ENCODE data around the gene TECR.

DNA sequence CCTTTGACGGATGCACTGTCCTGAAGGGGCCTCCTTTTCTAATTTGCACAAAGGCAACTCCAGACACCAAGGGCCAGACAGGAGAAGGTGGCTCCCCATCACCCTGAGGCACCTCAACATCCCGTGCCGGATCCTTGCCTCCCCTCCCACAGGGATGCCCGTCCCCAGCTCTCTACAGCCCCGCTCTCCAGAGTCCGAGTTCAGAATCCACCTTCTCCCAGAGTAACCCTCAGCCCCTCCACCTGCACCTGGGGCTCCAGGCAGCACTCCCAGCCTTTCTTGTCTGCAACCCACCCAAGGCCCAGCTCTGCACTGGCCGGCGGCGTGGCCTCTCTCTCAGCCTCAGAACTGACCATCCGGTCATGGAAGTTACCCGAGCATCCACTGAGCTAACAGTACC is 37.7 kb downstream of the TECR start:
- TF ChIP-seq, protein P1, sequence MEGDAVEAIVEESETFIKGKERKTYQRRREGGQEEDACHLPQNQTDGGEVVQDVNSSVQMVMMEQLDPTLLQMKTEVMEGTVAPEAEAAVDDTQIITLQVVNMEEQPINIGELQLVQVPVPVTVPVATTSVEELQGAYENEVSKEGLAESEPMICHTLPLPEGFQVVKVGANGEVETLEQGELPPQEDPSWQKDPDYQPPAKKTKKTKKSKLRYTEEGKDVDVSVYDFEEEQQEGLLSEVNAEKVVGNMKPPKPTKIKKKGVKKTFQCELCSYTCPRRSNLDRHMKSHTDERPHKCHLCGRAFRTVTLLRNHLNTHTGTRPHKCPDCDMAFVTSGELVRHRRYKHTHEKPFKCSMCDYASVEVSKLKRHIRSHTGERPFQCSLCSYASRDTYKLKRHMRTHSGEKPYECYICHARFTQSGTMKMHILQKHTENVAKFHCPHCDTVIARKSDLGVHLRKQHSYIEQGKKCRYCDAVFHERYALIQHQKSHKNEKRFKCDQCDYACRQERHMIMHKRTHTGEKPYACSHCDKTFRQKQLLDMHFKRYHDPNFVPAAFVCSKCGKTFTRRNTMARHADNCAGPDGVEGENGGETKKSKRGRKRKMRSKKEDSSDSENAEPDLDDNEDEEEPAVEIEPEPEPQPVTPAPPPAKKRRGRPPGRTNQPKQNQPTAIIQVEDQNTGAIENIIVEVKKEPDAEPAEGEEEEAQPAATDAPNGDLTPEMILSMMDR (IDR thresholded peaks at IDR 0.05 in 2 of 3, conservative IDR thresholded peaks at IDR 0.05 in 1 of 3; ENCODE audit: borderline replicate concordance in 1 of 3, insufficient read depth in 1 of 3, low read depth in 2 of 3, low read length in 2 of 3), result no peak
- TF ChIP-seq YY1 (IDR thresholded peaks at IDR 0.05; ENCODE audit: extremely low read depth, insufficient replicate concordance, low read depth, low read length) (no peak), EZH2phosphoT487 (IDR thresholded peaks at IDR 0.05; ENCODE audit: borderline replicate concordance) (no peak), SIN3A (IDR thresholded peaks at IDR 0.05; ENCODE audit: low read depth) (no peak), POLR2A (IDR thresholded peaks at IDR 0.05; ENCODE audit: borderline replicate concordance, extremely low read depth, insufficient read depth, insufficient read length) (no peak), EGR1 (IDR thresholded peaks at IDR 0.05; ENCODE audit: low read depth) (no peak), EZH2 (IDR thresholded peaks at IDR 0.05) (no peak), RAD21 (IDR thresholded peaks at IDR 0.05; ENCODE audit: low read depth) (no peak)
- TF ChIP-seq, protein P2, sequence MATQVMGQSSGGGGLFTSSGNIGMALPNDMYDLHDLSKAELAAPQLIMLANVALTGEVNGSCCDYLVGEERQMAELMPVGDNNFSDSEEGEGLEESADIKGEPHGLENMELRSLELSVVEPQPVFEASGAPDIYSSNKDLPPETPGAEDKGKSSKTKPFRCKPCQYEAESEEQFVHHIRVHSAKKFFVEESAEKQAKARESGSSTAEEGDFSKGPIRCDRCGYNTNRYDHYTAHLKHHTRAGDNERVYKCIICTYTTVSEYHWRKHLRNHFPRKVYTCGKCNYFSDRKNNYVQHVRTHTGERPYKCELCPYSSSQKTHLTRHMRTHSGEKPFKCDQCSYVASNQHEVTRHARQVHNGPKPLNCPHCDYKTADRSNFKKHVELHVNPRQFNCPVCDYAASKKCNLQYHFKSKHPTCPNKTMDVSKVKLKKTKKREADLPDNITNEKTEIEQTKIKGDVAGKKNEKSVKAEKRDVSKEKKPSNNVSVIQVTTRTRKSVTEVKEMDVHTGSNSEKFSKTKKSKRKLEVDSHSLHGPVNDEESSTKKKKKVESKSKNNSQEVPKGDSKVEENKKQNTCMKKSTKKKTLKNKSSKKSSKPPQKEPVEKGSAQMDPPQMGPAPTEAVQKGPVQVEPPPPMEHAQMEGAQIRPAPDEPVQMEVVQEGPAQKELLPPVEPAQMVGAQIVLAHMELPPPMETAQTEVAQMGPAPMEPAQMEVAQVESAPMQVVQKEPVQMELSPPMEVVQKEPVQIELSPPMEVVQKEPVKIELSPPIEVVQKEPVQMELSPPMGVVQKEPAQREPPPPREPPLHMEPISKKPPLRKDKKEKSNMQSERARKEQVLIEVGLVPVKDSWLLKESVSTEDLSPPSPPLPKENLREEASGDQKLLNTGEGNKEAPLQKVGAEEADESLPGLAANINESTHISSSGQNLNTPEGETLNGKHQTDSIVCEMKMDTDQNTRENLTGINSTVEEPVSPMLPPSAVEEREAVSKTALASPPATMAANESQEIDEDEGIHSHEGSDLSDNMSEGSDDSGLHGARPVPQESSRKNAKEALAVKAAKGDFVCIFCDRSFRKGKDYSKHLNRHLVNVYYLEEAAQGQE (IDR thresholded peaks at IDR 0.05; ENCODE audit: low read depth), result no peak
- TF ChIP-seq, protein P3, sequence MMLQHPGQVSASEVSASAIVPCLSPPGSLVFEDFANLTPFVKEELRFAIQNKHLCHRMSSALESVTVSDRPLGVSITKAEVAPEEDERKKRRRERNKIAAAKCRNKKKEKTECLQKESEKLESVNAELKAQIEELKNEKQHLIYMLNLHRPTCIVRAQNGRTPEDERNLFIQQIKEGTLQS (IDR thresholded peaks at IDR 0.05), result no peak
